AML-193 (cell line): ENCODE data around the gene GPC3.

Source experiments
- DNase-seq, 2 experiments: peaks; one replicate each; lab custom pipeline; 2025; lab: John Stamatoyannopoulos, UW

The GPC3 gene

DNA sequence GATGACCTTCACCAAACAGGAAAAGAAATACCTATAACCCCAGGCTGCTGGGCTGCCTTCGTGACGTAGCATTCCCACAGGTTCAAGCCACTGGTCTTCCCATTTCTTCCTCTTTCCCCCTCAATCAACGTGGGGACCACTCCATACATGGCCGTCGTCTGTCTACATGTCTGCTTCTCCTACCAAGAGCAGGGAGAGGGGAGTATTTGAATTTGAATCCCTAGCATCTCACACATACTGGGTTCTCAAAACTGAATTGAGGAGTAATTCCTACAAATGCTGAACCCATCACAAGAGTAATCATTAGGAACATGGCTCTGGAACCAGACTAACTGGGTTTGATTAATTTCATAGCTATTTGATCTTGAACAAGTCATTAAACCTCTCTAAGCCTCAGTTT, 17.3 kb downstream of the GPC3 start:
- no peak for DNase-seq

DNA sequence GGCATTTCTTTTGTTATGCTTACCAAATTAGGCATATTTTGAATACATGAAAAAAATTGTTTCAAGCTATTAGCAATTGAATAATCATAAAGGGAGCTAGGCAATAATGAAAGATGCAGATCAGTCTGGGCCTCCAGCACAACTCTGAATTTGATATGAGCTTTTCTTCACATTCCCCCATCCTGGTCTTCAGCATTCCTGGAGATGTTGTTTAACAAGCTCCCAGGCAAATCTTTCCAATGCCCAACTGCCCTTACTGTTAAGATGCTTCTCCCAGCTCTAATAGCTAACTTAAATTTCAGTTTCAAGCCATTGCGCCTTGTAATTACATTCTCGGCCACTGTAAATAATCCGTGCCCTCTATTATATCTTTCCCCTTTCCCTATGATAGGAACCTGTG, 19.2 kb downstream of the GPC3 start:
- DNase-seq, result no peak

DNA sequence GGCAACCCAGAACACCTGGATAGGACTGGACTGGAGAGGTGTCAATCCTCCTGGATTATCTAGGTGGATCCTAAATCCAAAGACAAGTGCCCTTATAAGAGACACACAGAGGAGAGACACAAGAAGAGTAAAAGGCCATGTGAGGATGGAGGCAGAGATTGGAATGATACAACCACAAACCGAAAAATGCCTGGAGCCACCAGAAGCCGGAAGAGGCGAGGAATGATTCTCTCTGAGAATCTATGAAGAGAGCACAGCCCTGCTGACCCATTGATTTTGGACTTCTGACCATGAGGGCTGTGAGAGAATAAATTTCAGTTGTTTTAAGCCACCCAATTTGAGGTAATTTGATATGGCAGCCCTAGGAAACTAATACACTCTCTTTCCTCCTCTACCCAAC, 20.1 kb downstream of the GPC3 start:
- no peak for DNase-seq

DNA sequence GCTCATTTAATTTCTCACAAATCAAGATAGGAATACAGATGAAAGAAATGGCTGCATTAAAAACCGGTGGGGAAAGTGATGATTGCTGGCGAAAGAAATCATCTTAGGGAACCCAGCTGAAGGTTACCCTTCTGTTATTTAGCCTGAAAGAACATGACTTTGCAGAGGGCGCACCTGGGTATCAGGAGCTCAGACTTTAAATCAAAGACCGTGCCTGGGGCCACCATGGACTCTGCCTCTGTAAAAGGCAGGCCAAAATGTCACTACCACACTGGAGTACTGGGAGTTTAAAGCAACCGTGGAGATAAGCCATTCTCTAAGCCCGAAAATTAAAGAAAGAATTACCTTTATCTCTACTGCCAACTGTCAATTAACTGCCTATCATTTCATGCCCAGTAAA, 24.3 kb downstream of the GPC3 start:
- DNase-seq, result no peak

DNA sequence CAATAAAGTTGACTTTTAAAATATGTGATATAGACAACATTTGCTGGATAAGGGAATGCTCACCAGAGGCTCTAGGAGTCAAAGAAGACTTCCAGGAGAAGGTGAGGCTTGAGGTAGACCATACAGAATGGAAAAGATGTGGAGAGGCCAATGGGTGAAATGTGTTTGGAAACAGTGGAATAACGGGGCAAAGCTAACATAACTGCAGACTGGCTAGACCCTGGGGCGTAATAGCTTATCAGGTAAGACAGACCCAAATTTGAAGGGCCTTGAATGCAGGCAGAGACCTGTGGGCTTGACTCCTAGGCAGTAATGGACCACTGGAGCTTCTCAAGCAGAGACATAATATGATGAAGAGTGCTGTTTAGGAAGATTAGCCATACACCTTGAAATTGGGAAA, 25.4 kb downstream of the GPC3 start:
- no peak for DNase-seq

DNA sequence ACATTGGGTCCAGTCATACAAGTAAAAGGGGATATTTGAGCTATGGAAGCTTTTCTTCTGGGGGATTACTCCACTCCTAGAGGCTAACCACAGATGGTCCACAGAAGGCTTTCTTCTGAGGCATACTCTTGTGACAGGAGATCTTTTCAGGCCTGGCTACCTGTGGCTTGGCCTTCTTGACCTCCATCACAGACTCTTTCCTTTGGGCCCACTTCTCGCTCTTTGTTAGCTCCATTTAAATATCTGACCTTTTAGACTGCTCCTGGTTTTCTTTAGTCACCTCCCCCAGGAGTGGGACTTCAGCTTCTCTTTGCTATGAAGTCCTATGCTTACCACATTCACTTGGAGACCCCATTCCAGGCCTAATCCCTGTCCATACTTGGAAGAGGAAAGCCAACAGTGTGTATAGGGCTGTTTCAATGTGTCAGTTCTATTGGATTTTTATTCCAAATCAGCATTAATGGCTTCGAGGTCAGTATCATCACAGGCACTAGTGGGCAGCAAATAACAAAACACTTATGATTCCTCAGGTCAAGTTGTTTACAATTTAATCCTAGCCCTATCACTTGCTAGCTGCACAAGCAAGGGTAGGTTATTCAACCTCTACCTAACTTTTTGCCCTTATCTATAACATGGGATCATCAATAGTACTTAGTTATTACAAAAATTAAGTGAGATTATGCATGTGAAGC, 26.3 kb downstream of the GPC3 start:
- DNase-seq, result no peak

DNA sequence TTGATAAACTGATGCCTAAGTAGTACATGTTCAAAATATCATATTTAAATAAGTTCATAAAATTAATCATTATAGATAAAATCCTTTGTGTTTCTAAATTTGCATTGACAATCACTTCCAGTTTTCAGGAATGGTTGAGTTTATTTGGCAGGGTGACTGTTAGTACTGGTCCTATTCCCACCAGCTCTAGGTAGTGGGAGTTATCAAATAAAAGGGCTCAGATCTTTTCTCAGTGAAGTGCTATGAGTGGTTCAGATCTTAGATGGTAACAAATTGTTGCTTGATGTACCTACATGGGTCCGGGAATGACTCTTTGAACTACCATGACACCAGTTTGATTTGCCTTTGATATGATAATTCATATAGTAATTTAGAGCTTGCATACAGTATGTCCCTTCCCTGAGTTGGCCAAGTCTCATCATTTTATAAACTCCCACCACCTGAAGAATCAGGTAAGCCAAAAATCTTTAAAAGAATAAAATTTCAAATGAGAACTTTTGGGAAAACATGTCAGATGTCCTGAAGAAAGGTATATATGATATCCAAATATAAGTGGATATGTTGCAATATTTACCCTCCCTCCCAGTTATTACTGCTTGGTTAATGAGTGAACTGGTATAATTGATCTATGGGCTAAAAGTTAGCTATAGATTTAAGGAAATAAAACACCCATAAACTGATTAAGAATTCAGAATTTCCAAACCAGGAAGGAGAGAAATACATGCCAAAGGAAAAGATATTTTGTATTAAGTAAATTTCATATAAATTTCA, 28.6 kb downstream of the GPC3 start:
- no peak for DNase-seq

DNA sequence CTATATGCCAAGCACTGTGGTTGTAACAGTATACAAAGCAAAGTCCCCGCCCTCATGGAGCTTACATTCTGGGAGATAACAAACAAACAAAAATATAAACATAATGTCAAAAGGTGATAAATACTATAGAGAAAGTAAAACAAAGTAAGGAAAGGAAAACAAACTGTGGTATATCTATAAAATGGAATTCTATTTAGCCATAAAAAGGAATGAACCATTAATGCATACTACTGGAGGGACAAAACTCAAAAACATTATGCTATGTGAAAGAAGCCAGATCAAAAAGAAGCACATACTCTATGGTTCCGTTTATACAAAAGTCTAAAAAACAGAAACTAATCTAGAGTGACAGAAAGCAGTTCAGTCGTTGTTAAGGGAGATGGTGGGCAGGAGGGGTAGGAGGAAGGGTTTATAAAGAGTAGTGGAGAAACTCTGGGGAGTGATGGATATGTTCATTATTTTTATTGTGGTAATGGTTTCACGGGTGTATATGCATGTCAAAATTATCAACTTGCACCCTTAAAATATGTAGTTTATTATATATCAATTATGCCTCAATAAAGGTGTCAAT, 31.5 kb downstream of the GPC3 start:
- no peak for DNase-seq

DNA sequence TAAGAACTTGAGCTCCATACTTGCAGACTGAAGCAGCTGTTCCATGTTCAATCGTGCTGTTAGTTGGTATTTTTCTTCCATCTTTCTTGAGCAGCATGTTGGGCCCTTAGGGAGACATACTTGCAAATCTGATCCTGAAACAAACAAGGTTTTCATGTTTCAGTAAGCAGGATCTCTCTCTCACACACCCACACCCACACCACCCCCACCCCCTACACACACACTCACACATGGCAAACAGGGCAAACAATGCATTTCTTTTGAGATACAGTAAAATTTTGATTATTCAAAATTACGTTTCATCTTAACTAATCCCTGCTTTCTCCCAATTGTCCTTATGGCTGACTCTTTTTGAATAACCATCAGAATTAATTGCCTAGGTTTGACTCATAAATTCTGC, 32.3 kb downstream of the GPC3 start:
- DNase-seq, result no peak

DNA sequence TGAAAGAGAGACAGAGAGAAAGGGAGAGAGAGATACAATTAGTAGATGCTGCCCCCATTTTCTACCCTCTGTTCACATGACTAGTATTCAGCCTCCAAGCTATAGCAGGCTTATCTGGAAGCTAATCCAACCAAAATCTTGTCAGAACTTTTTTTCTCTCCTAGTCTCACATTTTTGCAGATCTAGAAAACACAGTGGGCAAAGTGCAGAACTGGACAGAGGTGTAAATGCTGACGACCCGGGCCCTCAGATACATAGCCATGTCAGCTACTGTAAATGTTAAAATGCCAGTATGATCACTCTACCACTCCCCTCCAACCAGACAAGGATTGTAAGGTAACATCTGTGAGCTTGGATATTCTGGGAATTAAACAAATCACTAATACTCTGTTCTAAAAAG, 34.3 kb downstream of the GPC3 start:
- DNase-seq, result no peak

DNA sequence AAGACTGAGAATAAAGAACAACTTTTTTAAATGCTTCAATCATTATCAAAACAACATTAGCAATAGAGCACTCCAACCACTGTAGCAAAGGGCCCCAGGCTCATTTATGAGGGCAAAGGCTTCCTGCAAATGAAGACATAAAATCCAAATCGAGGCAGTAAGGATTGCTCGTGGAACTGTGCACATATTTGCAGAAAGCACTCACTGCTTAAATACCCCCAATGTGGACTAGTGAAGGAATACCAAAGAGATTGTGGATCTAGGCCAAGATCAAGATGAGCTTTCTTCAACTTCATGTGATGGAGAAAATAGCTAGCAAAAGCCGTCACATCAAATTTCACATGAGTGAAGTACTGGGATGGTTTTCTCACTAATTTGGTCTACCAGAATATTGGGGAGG, 35.2 kb downstream of the GPC3 start:
- no peak for DNase-seq

DNA sequence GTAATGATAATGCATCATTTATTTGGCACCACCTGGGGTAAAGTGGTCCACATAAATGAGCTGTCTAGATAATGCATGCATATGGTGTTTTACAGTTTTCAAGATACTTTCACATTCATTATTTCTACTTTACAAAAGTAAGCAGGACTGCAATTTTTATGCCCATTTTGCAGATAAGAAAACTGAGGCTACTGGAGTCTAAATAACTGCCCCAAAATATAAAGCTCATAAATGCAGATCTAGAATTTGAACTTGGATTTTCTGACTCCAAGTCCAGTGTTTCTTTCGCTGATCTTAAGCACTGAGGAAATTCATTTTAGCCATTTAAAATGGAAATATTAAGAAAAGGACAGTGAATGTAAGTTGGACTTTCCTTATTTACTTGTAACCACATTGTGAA, 36.5 kb downstream of the GPC3 start:
- DNase-seq, result no peak

DNA sequence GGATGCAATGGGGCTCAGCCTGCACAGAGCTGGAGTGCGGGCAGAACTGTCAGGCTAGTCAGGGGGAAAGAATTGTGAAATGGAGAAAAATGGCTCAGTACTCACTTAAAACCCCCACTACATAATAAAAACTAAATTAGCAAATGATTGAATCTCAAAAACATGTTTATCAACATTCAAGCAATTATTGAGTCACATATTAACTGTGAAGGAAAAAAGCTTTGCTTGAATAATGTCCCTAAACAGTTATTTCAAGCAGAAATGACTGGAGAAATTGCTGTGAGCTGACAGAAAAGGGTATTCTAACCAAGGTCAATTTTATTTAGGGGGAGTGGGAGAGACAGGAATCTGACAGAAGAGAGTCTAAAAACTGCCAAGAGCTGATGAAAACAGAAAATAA, 37.4 kb downstream of the GPC3 start:
- no peak for DNase-seq

DNA sequence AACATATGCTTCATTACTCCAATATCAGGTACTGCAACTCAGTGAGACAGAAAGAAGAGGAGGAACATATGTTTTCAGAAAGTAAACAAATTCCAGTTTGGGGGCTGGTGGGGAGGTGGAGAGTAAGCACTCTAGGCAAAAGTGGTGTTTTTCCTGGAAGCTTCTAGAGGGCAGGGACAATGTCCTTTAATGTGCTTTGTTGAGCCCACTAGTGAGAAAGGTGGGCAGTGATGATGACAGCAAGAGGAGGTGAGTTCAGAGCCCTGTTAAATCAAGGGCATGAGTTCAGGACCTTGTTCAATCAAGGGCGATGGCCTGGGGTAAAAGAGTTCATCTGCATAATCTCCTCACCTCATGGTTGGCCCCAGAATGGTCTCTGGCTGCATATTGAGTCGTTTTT, 38.4 kb downstream of the GPC3 start:
- DNase-seq, result no peak

DNA sequence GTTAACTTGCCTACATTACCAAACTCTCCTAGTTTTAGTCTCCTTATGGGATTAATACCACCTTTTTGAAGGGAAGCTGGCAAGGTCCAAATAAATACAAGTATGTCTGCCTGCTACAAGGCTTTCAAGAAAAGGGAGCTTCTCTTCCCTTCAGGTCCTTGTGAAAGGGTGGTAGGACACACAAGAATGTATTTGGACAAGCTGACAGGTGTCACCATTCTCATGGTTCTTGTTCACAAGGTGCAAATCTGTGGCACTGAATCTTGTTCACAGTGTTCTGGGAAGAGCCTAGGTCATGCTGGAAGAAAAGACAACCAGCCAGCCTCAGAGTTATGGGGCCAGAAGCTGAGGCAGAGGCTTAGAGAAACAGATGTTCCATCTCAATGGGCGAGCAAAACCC, 41.9 kb downstream of the GPC3 start:
- no peak for DNase-seq

DNA sequence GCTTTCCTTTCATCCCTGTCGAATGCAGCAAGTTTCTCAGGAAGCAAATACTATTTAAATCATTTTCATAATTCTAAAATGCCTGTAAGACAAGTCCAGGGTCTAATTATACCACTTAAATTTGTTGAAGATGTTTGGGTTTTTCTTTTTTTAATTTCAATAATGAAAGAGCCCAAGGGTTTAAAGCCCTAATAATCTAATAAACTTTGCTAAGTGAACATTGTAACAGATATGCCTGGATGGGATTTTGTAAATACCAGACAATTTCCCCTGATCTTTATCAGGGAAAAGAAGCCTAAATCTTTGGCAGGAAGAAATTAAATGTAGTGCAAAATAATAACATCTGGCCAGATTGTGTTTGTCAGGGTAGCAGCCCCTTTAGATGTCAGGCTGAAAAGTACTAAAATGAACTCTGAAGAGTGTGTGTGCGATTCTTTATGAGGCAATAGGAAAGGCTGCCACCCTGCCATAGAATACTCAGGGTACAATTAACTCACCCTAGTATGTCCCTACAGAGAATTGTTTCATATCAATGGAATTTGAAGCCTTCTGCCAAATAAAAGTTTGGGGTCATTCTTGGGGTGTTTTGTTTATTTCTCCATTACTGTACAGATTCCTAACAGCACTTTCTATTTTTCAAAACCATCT, 45.6 kb downstream of the GPC3 start:
- DNase-seq, result no peak

DNA sequence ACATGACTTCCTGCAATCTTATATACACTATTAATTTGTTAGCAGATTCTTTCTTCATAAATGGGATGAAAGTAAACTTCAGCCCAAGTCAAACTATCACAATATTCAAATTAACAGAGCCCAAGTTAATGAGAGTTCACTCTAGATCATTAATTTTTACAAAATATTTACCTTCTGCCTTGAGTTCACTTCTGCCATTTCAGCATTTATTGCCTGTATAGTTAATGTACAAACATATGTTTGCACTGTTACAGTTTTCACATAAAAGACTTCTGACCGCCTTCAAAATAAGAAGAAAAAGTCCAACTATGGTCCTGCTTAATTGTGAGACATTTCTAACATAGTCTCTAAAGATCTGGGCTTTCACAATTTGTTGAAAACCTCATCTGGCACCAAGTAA, 46.9 kb downstream of the GPC3 start:
- DNase-seq, result no peak

DNA sequence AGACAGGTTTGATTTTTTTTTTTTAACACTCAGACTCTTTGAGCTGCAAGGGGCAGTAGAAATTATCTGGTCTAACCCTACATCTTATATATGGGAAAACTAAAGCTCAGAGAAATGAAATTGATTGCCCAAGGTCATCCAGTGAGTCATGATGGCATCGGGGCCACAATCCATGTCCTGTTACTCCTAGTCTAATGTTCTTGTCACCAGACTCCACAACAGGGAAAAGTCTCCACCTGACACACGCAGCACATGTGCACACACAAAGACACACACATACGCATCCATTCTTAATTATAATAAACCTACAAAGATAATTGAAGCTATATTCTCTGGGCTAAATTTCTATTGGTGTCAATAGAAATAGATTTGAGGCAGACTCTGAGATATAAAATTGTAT, 48.4 kb downstream of the GPC3 start:
- DNase-seq, result no peak

DNA sequence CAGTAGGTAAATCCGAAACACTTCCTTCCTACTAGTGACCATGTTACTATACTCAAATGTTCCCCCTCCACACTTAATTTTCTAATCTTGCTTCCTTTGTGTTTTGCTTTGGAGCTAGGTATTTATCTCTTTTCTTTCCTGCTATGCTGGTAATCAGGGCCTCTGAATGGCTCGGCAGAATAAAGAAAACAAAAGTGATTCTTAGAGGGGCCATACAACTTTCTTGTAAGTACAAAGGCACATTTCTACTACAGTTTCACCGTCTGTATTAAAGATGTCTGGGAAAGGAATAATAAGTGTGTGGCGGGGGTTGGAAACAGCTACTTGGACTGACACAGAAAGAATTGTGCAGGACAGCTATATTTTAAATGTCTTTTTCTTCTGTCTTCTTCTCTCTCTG, 50.3 kb downstream of the GPC3 start:
- DNase-seq, result no peak

DNA sequence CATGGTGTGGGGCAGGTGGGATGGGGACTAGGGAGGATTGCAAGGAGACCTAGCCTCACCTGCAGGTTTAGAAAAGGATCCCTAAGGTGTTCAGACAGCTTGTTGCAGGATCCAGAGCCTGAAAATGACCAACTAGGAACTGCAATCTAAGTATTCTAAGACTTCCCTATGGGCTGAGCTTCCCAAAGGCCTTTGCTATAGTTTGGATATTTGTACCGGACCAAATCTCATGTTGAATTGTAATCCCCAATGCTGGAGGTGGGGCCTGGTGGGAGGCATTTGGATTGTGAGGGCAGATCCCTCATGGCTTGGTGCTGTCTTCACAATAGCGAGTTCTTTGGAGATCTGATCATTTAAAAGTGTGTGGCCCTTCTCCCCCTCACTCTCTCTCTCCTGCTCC, 52.1 kb downstream of the GPC3 start:
- no peak for DNase-seq

DNA sequence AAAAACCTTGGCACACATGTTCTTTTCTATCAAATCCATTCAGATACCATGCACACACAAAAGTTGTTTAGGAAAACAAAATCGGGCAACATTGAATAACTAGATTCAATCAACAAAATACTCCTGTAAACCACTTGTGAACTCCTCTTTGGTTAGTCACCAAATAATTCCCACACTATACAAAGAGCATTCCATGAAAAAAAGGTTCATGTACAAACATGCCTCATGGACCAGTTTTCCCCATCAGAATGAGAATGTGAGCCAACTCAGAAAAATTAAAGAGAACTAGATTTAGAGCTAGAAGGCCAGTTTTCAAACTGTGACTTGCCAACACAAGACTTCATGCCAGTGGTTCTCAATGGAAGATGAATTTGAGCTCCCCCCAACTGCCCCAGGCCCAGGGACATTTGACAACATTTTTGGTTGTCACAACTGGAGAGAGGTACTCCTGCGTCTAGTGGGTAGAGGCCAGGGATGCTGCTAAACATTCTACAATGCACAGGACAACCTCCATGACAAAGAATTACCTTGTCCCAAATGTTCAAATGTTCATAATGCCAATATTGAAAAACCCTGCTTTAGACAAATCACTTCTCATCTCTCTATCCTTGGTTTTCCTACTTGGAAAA, 55.4 kb downstream of the GPC3 start:
- DNase-seq, result no peak

DNA sequence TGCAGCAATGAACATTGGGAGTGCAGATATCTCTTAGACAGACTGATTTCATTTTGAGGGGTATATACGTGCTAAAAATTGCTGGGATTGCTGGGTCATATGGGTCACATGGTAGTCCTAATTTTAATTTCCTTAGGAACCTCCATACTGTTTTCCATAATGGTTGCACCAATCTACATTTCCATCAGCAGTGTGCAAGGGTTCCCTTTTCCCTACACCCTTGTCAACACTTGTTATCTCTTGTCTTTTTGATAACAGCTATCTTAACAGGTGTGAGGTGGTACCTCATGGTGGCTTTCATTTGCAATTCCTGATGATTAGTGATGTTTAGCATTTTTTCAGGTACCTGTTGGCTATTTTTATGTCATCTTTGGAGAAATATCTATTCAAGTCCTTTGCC, 57.0 kb downstream of the GPC3 start:
- DNase-seq, result no peak

DNA sequence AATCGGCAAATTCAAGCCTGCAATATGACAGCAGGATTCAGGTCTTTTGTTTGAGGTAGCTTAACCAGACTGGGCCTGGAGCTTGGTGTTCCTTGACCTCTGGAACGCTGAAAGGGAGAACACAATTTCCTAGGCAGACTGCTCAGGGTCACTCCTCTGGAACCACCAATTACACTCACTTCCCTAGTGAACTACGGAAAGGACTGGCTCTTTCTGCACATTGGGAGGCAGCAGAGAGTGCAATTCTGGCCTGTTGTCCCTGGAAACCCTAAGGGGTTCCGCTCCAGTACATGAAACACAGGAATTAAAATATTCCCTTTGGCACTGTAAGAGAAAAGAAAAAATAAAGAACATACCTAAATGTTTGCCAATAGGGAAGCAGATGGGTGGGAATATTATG, 58.6 kb downstream of the GPC3 start:
- DNase-seq, result no peak
